Measurements from ENCODE around the gene SLC1A2. TPM values are rescaled to one million over a fixed set of nuclear protein-coding genes. Genes with fewer than 3 reads are reported as not detected.

The SLC1A2 gene
- total and polyA plus RNA-seq, 8 donors = 0.89 to 31.8 (median 18.9) TPM

DNA sequence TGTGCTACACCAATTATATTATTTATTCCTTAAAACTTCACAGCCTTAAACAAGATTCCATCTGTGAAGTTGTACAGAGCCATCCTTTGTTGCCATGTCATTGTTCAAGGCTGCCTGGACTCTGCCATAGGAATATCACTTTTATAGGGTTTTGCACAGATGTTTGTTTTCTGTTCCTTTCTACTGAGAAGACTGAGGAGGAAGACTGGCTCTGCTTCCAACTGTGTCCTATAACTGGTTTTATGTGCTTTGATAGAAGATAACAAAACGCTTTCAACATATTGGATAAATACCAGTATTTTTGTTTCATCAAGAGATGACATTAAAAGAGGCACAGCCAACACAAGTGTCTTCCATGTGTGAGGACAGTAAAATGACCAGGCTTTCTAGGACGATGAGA is 159.8 kb downstream of the SLC1A2 start:
- Histone ChIP-seq H3K4me3 (no peak overlapping the region), H3K27ac (no peak overlapping the region), H3K36me3 (no peaks in the 10 kb centered on the region), H3K9me3 (no peaks in the 10 kb centered on the region), H3K27me3 (no peaks in the 10 kb centered on the region), H3K4me1 (peaks cover 9 to 23% of the 10 kb centered on the region in 2 donors)
- DNase-seq = no peak
- intact Hi-C loops (cut with DNase I) = no loop called here
- TF ChIP-seq, protein P1, sequence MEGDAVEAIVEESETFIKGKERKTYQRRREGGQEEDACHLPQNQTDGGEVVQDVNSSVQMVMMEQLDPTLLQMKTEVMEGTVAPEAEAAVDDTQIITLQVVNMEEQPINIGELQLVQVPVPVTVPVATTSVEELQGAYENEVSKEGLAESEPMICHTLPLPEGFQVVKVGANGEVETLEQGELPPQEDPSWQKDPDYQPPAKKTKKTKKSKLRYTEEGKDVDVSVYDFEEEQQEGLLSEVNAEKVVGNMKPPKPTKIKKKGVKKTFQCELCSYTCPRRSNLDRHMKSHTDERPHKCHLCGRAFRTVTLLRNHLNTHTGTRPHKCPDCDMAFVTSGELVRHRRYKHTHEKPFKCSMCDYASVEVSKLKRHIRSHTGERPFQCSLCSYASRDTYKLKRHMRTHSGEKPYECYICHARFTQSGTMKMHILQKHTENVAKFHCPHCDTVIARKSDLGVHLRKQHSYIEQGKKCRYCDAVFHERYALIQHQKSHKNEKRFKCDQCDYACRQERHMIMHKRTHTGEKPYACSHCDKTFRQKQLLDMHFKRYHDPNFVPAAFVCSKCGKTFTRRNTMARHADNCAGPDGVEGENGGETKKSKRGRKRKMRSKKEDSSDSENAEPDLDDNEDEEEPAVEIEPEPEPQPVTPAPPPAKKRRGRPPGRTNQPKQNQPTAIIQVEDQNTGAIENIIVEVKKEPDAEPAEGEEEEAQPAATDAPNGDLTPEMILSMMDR (IDR thresholded peaks at IDR 0.05) = no peak
- ATAC-seq = no peak

DNA sequence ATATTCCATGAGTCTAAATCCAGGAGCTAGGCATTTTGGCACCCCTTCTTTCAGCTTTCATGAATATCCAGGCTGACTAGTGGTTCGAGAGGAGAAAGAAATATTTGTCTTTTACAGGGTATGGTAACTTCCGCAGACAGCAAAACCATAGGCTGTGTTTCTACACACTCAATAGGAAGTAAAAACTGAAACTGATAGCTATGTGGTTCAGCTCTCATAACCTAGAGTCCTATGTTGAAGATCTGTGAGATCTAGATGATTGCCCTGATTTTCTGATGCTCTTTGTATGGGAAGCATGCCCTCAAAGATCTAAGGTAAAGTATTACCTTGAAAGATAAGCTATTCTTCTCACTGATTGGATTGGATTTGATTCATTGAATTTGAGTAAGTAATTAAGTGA is 162.1 kb downstream of the SLC1A2 start:
- H3K4me1 ChIP-seq = peaks cover 9 to 23% of the 10 kb centered on the region in 2 donors
- no peaks in the 10 kb centered on the region for H3K27me3 ChIP-seq
- TF ChIP-seq, protein P1 (IDR thresholded peaks at IDR 0.05) = no peak
- no peaks in the 10 kb centered on the region for H3K9me3 ChIP-seq
- H3K36me3 ChIP-seq = no peaks in the 10 kb centered on the region
- ATAC-seq (no peak), DNase-seq (no peak)
- intact Hi-C loops (cut with DNase I) = no loop called here
- H3K4me3 ChIP-seq = no peak overlapping the region
- H3K27ac ChIP-seq = peak overlapping the region in 1 of 2 donors; percentile 69

DNA sequence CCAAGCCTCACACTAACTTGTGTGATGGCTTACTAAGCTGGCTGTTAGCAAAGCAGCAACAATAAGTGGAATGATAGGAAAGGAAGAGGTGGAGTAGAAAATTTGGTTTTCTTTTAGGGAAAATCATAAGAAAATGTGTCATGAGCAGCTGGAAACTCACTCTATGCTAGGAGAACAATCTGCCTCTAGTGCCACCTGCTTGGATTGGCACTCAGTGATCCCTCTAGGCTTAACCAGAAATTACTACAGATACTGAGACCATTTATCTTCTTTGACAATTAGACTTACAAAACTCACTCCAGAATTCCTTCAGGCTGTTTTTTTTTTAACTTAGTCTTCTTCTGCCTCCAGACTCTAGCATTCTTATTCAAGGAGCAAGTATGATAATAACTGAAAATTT is 163.1 kb downstream of the SLC1A2 start:
- intact Hi-C loops (cut with DNase I) = no loop called here

DNA sequence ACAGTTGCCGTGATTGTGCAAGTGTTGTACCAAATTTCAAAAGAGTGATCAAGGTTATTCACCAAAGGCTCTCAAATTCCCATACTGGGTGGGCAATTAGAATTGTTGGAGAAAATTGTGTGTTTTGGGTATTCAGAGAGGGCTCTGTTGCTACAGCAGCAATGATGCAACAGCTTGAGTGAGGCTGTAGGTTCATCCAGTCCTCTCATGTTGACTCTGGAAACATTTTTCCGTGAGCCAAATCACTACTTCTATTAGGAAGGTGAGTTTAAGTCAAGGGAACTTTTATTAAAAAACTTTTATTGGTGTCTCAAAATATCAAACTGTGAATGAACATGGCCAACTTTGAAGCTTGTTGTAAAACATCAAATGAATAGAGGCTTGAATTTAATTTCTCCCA is 163.8 kb downstream of the SLC1A2 start:
- no peaks in the 10 kb centered on the region for H3K9me3 ChIP-seq
- no peaks in the 10 kb centered on the region for H3K36me3 ChIP-seq
- H3K4me3 ChIP-seq = no peak overlapping the region
- TF ChIP-seq, protein P1 (IDR thresholded peaks at IDR 0.05) = no peak
- intact Hi-C loops (cut with DNase I) = no loop called here
- no peak for ATAC-seq
- peaks cover 5 to 25% of the 10 kb centered on the region in 2 donors for H3K4me1 ChIP-seq
- no peak overlapping the region for H3K27ac ChIP-seq
- no peaks in the 10 kb centered on the region for H3K27me3 ChIP-seq
- DNase-seq = no peak

More for the DNA sequence above, 163.1 kb downstream of the SLC1A2 start:
- DNase-seq (no peak), ATAC-seq (no peak)
- Histone ChIP-seq H3K27me3 (no peaks in the 10 kb centered on the region), H3K27ac (no peak overlapping the region), H3K9me3 (no peaks in the 10 kb centered on the region), H3K4me3 (no peak overlapping the region), H3K4me1 (peaks cover 9 to 23% of the 10 kb centered on the region in 2 donors), H3K36me3 (no peaks in the 10 kb centered on the region)
- TF ChIP-seq, protein P1 (IDR thresholded peaks at IDR 0.05) = no peak

DNA sequence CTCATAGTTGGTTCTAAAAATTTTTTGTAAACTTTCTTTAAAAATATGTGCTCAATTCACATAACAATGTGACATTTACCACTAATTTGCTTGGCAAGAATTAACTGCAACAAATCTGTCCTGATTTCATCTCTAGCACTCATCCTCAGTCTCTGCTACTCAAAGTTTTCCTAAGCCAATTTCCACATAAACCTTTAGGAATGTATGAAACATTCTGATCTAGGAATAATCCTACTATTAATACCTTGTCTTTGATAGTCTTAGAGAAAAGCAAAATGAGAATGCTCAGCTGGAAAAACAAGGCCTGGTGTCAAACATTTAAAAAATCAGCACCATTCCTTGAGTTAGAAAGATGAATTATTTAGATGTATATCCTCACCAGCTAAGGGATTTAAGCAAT is 166.1 kb downstream of the SLC1A2 start:
- ATAC-seq (no peak), DNase-seq (no peak)
- Histone ChIP-seq H3K27me3 (no peaks in the 10 kb centered on the region), H3K9me3 (no peaks in the 10 kb centered on the region), H3K4me1 (peaks cover 0 to 23% of the 10 kb centered on the region in 2 donors), H3K4me3 (no peak overlapping the region), H3K27ac (no peak overlapping the region), H3K36me3 (no peaks in the 10 kb centered on the region)
- intact Hi-C loops (cut with DNase I) = no loop called here
- TF ChIP-seq, protein P1 (IDR thresholded peaks at IDR 0.05) = no peak
